Activated CD8-positive, alpha-beta memory T cell treated with anti-CD3 and anti-CD28 coated beads, Interleukin-2, amount 50 U/mL, for 24 hours (primary cell): Measurements from ENCODE around the gene GNAS-AS1.

Experiments
- DNase-seq: peaks from one replicate; pipeline ENCODE4 v3.0.0-alpha.2; 2020; ENCODE audit errors: extremely low read depth

The GNAS-AS1 gene

DNA sequence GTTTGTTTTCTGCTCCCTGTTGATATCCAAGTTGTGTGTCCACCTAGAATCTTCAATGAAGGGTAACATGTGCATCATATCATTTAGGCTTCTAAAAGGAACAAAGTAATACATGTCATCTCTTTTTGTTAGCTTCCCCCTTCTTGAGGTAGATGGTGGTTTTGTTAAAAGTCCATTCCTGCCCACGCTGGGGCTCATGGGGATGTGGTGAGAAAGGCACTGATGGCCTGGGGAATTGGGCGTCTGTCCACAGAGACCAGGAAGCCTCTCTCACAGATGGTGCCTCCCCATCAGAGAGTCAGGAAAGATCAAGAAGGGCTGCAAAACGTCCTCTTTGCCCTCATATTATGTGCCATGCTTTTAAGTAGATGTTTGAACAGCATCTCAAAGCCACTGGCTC lies 34.3 kb upstream of the GNAS-AS1 start:
- DNase-seq, result no peak

DNA sequence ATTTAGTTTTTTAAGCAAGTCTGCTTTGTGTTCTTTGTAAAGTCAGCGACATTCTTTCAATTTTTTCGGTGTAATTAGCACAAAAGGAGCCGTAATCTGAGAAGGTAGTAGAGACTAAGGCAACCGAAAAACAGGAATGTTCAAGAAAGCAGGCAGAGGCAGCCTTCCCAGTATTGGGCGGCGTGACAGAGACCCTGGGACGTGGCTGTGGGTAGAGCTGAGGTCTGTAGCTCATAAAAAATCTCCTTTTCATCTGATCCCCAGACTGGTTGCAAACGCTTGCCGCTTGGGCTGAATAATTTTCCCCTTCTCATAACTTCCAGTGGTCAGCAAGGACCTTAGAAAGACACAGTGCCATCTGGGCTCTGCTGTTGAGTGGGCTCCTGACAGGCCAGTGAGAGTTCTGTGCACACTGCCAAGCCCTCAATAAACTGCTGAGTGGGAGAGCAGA lies 32.6 kb upstream of the GNAS-AS1 start:
- DNase-seq, result no peak

DNA sequence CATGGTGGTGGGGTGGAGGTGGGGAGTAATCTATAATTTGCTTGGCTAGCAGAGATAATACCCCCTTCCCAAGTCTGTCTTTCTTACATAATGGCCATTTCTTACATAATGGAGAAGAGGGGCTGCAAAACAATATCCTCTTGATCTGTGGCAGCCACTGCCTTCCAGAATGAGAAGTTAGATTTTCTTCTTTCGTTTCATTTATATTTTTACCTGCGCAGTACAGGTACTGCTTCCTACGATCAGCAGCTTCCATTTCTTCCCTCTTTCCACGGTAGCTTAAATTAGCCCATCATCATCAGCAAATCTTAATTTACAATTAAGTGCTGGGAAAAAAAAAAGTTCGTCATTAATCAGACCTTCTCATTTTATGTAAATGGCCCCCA lies 32.0 kb upstream of the GNAS-AS1 start:
- DNase-seq, result no peak

DNA sequence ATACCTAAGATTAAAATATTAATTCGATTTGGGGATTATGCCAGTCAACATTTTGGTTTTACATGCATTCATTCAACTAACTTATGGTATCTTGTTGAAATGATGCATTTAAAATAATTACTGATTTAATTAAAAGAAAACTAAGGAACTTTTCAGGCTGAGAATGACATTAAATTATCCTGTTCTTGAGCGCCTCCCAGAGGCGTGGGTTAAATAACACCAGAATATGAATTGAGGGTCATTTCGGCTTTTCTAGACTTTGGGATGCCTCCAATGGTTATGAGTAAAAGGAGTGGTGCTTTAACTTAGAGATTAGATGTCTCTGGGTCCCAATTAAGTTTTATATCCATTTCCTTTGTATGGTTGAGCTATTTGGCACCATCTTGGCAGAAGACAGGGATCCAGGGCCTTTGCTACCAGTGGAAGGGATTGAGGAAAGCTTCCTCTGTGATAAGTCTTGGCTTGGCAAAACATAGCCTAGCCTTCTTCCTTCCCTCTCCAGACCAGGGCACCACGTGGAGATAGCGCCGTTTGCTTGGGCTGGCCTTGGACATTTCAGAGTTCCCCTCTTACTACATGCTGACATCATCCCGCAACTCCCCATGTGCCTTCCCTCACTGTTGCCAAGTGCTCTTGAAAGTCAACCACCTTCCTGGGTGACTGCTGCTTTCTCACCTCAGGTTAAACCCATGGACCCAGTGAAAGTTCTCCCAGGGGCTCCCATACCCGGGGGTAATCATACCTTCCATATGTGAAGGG lies 30.5 kb upstream of the GNAS-AS1 start:
- DNase-seq, result no peak

DNA sequence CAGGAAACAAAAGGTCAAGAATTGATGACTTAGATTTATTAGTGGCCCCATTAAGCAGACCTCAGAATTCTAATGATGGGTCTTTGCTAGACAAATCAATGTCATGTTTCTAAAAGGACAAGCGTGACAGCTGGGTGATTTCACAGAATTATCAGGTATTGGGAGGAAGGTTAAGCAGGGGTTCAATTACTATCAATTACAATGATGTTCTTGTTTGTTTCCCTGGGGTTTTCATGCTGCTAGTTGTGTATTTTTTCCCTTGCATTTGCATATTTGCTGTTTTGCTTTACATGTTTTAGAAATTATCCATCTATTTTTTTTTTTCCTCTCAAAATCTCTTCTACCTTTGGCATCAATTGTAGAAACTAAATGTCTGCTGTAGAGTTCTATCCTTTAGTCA lies 29.7 kb upstream of the GNAS-AS1 start:
- no peak for DNase-seq

DNA sequence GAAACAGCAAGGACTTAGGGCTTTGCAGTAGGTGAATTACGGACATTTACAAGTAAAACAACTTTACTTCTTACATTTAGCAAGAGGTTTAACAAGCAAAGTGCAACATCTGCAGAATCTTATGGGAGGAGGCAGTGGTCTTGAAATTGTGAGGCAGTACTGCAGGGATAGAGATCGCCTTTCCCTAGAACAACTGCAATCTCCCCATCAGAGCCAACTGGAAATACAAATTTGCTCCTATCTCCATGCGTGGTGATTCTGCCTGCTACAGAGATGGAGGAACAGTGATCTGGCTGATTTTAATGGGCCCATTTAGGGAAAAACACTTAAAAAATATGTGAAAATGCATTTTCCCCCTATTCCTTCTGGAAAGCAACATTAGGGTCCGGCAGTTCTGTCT lies 27.7 kb upstream of the GNAS-AS1 start:
- DNase-seq, result no peak

DNA sequence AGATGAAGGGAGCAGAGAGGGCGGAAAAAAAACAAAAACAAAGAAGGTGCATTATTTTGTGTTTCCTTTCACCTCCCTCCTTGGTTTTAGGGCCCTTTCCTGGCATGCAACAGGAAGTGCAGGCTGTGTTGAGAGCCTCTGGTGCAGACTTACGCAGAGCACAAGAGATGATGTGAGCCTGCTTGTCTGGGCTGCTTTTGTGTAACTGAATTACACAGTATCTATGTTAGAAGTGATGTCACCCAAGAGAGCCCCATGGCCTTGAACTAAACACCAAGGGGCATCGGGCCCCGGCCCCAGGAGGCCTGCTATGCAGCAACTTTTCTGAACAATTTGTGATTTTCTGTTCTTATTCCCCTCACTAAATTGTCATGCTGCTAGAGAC lies 27.3 kb upstream of the GNAS-AS1 start:
- no peak for DNase-seq

DNA sequence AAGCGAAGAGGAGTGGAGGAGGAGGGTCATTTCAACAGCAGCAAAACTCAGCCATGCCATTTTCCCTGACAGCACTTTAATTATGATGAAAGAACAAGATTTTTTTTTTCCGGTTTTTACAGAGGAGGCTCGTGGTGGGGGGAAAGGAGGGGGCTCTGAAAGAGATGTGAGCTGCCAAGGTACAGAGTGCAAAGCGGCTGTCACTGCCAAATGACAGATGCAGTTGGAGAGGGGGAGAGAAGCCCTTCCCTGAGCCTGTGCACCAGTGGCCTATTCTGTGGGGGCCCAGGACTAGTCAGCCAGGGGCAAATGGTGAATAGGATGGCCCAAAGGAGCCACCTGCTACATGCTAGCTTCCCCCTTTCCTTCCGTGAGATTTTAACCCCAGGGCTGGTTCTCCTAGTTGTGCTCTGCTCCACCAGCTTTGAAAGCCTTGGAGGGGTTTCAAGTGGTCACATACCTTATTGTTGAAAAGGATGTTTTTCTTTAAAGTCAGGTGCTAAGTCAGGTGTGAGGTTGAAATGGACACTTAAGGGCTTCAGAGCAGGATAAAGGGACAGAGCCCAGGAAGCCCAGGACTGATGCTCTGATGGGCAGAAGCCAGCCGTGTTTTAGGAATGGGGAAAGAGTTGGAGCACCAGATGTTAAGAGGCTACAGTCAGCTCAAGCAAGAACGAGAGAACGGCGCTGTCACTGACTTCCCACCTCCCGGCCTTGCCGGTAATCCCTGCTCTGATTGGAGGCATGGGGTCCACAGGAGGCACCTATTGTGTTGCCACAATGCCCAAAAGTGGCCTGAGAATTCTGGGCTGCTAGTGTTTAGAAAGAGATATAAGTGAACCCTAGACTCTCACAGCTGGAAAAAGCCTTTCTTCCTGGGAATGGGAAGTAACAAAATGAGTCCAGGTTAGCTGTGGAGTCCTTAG lies 26.6 kb upstream of the GNAS-AS1 start:
- no peak for DNase-seq

DNA sequence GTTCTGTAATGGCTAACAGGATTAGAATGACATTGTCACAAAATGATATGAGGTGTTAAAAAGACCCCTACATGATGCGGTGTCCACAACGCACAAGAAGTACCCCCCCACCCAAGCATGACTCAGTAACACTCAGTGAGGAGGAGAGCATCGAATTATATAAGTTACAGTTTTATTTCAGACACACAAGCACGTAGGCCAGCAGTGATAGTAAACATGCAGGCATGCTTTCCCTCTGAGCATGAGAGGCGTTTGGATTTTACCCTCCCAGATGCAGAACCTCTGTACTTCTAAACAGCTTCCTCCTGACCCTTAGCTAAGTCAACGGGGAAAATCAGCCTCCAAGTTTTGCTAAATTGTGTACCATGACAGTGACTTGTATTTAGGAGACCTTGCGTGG lies 25.7 kb upstream of the GNAS-AS1 start:
- DNase-seq, result no peak

DNA sequence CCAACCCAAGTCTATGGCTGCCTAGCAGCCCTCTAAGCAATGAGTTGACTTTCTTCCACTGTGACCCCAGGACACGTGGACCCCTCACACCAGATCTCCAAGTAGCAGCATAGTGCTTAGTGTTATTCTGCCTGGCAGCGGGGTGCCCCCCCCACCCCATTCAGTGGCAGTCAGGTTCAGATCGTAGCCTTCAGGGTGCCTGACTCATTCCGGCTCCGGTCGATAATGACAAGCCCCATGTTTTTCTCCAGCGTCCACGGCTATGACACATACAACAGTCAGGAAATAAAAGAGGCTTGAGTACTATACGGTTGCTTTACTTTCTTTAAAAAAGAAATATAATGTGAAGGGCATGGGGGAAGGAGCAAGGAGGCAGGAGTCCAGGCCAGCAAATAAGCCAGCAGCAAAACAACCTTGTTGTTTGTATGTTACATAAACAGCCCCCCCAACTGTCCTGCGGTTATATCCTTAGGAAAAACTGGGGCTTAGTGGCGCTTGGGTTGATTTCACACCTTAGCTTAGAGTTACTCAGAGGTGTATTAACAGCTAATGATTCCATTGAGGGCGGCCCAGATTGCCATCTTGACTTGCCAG lies 24.9 kb upstream of the GNAS-AS1 start:
- DNase-seq, result no peak

DNA sequence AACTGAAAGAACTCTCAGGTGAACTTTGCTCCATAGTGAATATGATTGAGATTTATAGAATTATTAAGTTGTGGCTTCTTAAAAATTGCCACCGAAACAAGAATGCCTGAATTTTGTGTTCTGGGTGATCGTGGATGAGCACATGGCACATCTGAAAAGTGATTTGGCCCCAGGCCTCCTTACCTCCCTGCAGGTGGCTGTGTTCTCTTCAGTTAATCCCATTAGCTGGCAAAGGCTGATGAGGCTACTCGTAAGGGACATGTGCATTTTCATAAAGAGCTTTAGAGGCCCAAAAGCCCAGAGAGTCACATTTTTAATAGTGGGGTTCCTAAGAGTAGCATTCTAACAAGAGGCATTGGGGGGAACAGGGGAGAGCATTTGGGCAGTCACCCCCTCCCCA lies 24.4 kb upstream of the GNAS-AS1 start:
- no peak for DNase-seq

DNA sequence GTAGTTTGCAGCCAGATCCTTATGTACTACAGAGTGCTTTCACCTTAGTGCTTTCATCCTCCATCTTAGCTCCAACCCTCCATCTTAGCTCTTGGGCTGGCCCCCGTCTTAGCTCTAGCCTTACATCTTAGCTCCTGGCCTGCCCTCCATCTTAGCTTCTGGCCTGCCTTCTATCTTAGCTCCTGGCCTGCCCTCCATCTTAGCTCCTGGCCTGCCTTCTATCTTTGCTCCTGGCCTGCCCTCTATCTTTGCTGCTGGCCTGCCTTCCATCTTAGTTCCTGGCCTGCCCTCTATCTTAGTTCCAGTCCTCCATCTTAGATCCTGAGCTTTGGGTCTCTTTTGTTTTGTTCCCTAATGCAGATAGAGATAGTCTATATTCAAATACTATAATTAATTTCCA lies 23.8 kb upstream of the GNAS-AS1 start:
- no peak for DNase-seq

DNA sequence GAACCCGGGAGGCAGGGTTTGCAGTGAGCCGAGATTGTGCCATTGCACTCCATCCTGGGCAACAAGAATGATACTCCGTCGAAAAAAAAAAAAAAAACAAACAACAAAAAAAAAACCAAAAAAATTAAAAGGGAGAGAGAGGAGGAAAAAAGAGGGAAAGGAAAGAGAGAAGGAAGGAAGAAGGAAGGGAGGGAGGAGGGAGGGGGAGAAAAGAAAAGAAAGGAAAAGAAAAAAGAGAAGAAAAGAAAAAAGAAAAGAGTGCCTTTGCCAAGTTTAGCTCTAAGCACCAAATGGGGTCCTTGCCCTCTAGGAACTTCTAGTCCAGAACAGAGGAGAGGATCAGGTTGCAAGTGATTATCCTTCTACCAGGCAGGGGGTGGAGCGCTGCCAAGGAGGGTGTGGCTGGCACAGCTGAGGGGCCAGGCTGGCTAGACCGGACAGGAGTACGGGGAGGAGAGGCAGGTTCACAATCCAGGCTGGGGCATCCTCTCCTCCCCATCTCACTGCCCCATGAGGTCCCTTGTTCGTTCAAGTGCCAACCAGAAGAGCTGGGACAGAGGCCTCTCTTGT lies 20.9 kb upstream of the GNAS-AS1 start:
- DNase-seq, result no peak

DNA sequence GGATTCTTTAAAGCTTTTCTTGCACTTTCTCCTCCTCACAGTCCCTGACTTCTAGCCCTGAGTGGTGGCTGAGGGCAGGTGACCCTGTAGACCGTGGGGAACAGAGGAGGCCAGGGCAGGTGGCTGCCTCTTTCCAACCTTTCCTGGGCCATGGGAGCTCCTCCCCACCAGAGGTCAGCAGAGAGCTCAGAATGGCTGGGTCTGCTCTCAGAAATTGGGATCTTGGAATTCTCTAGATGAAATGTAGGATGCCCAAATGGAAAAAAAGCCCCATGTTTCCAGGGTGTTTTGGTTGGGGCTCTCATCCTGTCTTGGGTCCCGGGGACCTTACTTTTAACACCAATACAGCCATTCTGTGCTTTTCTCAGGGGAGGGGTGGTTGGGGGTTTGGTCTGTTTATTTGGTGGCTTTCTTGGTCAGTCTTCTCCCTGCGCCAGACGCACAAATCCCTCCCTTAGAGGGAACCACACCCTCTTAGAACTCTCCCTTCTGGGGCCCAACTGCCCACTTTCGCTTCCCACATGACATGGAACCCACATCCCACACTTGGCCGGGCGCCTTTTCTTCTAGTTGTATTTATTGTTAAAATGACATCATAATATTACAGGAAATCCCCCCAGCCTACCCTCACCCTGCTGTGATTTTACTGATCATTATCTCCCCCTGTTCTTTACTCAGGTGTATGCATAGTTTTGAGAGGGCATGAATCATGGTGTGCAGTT lies 19.8 kb upstream of the GNAS-AS1 start:
- DNase-seq, result no peak

DNA sequence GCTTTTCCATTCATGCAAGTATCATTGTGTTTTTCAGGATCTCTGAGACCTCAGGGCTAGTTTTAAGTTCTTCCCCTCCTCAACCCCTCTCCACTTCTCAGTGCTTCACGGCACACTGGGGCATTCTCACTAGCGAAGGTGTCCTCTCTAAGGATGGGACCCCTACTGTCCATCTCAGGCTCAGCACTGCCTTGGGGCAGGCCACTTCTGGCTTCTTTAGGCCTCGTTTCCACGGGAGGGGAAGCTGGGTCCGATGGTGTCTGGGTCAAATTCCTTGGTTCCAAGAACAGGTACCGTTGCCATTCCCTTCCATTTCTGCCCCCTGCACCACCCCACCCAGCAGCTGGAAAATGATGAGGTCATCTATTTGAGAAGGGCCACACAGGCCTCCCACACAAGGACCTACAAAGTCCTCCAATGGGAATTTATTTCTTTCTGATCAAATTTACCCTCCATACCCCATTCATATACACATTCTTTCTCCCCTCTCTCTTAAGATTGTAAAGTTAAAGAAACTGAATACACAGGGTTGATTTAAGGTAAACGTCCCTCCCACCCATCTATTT lies 19.0 kb upstream of the GNAS-AS1 start:
- DNase-seq, result no peak

DNA sequence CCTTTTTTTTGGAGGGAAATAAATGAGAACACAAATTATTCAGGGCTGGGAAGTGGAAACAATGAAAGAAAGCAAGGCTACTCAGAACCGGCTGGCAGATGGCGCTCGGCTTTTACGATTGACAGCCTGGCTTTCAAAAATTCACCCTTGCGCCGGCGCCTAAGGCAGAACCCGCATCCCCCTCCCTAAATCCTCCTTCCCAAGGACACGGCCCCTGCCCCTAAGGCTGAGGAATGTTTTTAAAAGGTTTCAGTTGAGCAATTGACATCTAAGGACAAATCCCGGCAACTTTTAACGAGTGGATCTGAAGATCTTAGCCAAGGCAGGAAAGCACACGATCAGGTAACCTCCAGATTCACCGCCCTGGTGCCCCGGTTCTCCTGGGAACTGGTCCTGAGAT lies 18.1 kb upstream of the GNAS-AS1 start:
- DNase-seq, result no peak

DNA sequence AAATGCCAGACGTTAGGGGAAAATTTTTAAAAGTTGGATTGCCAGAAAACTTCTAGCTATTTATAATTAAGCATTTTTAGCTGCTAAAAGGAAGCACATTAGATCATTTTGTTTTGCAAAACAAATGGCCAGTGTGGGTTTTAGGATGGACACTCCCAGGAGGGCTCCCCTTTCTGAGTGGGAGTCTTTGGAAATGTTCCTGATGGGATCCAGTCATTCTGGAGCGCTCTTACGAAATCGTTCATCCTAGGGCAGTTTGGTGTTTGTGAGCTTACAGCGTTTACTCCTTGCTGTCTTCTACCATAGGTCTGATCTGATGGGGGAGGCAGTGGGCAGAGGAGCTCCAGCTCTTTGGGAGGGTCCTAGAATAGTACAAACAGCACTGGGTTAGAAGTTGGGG lies 16.5 kb upstream of the GNAS-AS1 start:
- DNase-seq, result no peak

DNA sequence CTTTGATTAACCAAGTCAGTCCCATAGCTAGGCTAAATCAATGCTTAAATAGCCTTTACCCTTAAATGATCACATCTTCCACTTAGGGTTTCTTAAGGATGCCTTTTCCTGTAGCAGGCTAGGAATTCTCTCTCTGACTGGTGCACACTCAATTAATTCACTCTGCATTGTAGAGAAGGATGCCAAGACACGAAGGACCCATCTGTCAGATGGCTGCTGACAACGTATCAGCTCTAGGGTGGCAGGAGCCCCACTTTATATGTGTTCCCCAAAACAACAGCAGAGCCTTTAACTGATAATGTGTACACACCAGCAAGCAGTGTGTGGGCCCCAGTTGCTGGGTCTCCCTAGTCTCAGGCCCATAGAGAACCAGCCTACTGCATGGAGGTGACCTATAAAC lies 15.1 kb upstream of the GNAS-AS1 start:
- no peak for DNase-seq

DNA sequence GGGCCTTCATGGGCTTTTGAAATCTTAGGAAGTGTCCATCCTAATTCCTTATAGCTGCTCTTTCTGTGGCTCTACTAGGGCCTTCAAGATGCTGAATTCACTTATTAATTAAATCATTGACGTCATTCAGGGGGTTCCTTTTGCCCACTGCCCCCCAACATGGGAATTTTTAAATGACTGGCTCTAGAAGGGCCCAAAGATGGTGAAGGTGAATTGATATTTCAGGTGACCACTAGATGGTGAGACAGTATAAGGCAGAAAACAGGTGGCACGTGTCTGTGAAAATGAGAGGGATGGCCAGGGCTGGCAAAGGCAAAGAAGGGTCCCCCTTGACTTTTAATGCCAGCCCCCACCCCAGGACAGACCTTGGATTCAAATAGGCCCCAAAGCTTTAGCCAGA lies 13.6 kb upstream of the GNAS-AS1 start:
- no peak for DNase-seq

DNA sequence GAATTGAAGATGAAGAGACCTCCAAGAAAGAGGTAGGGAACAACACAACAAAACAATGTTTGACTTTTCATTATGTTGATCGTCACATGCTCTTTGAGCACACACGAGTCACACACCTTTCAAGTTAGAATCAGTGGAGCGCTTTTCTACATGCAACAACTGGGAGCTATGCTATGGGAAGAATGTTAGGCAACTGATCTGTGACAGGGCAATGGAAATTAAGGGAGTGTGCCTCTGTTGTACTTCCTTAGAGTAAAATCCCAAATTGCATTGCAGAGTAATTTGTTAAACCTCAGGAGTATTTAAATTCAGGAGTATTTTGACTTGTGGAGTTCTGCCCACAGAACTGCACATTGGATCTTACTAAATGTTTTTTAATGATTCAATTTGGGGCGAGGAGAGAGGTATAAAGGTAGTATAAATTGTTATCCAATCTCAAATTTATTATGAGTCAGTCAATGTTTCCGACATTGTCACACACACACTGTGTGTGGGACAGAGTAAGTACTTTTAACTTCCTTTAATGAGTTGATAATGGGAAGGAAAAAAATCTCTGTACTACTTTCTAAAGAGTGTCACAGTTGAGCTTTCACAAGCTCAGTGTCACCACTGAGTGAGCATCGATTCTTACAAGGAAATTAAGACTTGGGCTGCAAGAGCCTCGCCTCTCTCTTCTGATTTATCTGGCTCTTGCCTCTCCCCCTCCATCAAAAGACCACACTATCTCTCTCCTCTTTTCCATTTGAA lies 12.5 kb upstream of the GNAS-AS1 start:
- DNase-seq, result no peak
